Adipocyte (in vitro differentiated cells): ENCODE measurements around the gene ZBTB1.
"Not testable (repeated sequence)": the region's sequence is repeated elsewhere in the genome, so short reads cannot be mapped to it uniquely, and the experiment has no call there.

Experiments used
- DNase-seq: peaks from one replicate; pipeline ENCODE4 v3.0.0-alpha.2; 2015; ENCODE audit warnings: low read depth
- H3K27me3 ChIP-seq: replicated peaks from 2 replicates; pipeline ENCODE4 v1.7.0; 2013; ENCODE audit warnings: mild to moderate bottlenecking, low read length, moderate library complexity; ENCODE audit not compliant: control insufficient read depth, insufficient read depth
- H3K36me3 ChIP-seq: 2 replicates; pipeline ENCODE4 v1.7.0; 2013; ENCODE audit warnings: low read length, mild to moderate bottlenecking, moderate library complexity; ENCODE audit not compliant: control insufficient read depth, insufficient read depth, severe bottlenecking
- H3K4me1 ChIP-seq: 2 replicates; pipeline ENCODE4 v1.7.0; 2013; ENCODE audit warnings: mild to moderate bottlenecking, low read length, moderate library complexity; ENCODE audit not compliant: control insufficient read depth, insufficient read depth
- H3K4me3 ChIP-seq: 2 replicates; pipeline ENCODE4 v1.7.0; 2013; ENCODE audit warnings: mild to moderate bottlenecking, low read length, moderate library complexity
- H3K9ac ChIP-seq: 2 replicates; pipeline ENCODE4 v1.7.0; 2013; ENCODE audit warnings: mild to moderate bottlenecking, low read length, moderate library complexity
- H3K9me3 ChIP-seq: 2 replicates; pipeline ENCODE4 v1.7.0; 2013; ENCODE audit warnings: mild to moderate bottlenecking, low read length, moderate library complexity; ENCODE audit not compliant: control insufficient read depth

ZBTB1 gene

GRCh38 chr14:64556526-64556925 lies 52.0 kb downstream of the ZBTB1 start:
- H3K36me3 ChIP-seq = no peaks in the 10 kb centered on the region
- H3K9ac ChIP-seq = no peak overlapping the region
- peaks cover 2% of the 10 kb centered on the region for H3K4me1 ChIP-seq
- H3K27me3 ChIP-seq = no peaks in the 10 kb centered on the region
- DNase-seq = peak; percentile 77
- no peaks in the 10 kb centered on the region for H3K9me3 ChIP-seq
- no peak overlapping the region for H3K4me3 ChIP-seq

GRCh38 chr14:64558216-64558615 lies 53.6 kb downstream of the ZBTB1 start:
- not testable (repeated sequence) for H3K27me3 ChIP-seq, H3K4me1 ChIP-seq, H3K9ac ChIP-seq, DNase-seq, H3K4me3 ChIP-seq, H3K9me3 ChIP-seq, H3K36me3 ChIP-seq

GRCh38 chr14:64561631-64562030 lies 57.1 kb downstream of the ZBTB1 start:
- no peak for DNase-seq
- Histone ChIP-seq H3K4me1 (peaks cover 4% of the 10 kb centered on the region), H3K4me3 (no peak overlapping the region), H3K9me3 (no peaks in the 10 kb centered on the region), H3K27me3 (no peaks in the 10 kb centered on the region), H3K9ac (no peak overlapping the region), H3K36me3 (no peaks in the 10 kb centered on the region)

GRCh38 chr14:64562436-64562835 lies 57.9 kb downstream of the ZBTB1 start:
- DNase-seq = no peak
- peaks cover 12% of the 10 kb centered on the region for H3K4me1 ChIP-seq
- H3K36me3 ChIP-seq = no peaks in the 10 kb centered on the region
- H3K9me3 ChIP-seq = no peaks in the 10 kb centered on the region
- no peaks in the 10 kb centered on the region for H3K27me3 ChIP-seq
- no peak overlapping the region for H3K4me3 ChIP-seq
- no peak overlapping the region for H3K9ac ChIP-seq

GRCh38 chr14:64563696-64564095 lies 59.1 kb downstream of the ZBTB1 start:
- no peak for DNase-seq
- peaks cover 19% of the 10 kb centered on the region for H3K4me1 ChIP-seq
- no peaks in the 10 kb centered on the region for H3K9me3 ChIP-seq
- no peaks in the 10 kb centered on the region for H3K36me3 ChIP-seq
- no peak overlapping the region for H3K4me3 ChIP-seq
- no peak overlapping the region for H3K9ac ChIP-seq
- no peaks in the 10 kb centered on the region for H3K27me3 ChIP-seq

- Histone ChIP-seq H3K4me1 (peaks cover 33% of the 10 kb centered on the region), H3K9me3 (no peaks in the 10 kb centered on the region)
- DNase-seq = peak; percentile 53
Observed at GRCh38 chr14:64566651-64567122, 62.1 kb downstream of the ZBTB1 start.

GRCh38 chr14:64569138-64569631 lies 64.6 kb downstream of the ZBTB1 start:
- Histone ChIP-seq H3K9ac (peak overlapping the region; percentile 51), H3K36me3 (no peaks in the 10 kb centered on the region), H3K9me3 (no peaks in the 10 kb centered on the region), H3K4me3 (peak overlapping the region; percentile 48), H3K27me3 (no peaks in the 10 kb centered on the region), H3K4me1 (peaks cover 47% of the 10 kb centered on the region)
- peak; percentile 95 for DNase-seq

More at GRCh38 chr14:64566651-64567122, 62.1 kb downstream of the ZBTB1 start:
- no peaks in the 10 kb centered on the region for H3K36me3 ChIP-seq
- H3K4me3 ChIP-seq = no peak overlapping the region
- H3K9ac ChIP-seq = peak overlapping the region; percentile 60
- no peaks in the 10 kb centered on the region for H3K27me3 ChIP-seq

- Histone ChIP-seq H3K9ac (peak overlapping the region; percentile 51), H3K4me1 (peaks cover 47% of the 10 kb centered on the region), H3K4me3 (peak overlapping the region; percentile 48)
- H3K9me3 ChIP-seq, H3K27me3 ChIP-seq, H3K36me3 ChIP-seq, DNase-seq: not testable (repeated sequence)
Observed at GRCh38 chr14:64569646-64570045, 65.1 kb downstream of the ZBTB1 start.

- H3K9ac ChIP-seq = no peak overlapping the region
- peaks cover 33% of the 10 kb centered on the region for H3K4me1 ChIP-seq
- DNase-seq = peak; percentile 23
- no peaks in the 10 kb centered on the region for H3K9me3 ChIP-seq
- H3K4me3 ChIP-seq = no peak overlapping the region
- H3K36me3 ChIP-seq = no peaks in the 10 kb centered on the region
- H3K27me3 ChIP-seq = no peaks in the 10 kb centered on the region
Observed at GRCh38 chr14:64572386-64573104, 68.0 kb downstream of the ZBTB1 start.

GRCh38 chr14:64573109-64573508 lies 68.5 kb downstream of the ZBTB1 start:
- peak; percentile 68 for DNase-seq
- H3K9me3 ChIP-seq = no peaks in the 10 kb centered on the region
- no peak overlapping the region for H3K4me3 ChIP-seq
- no peak overlapping the region for H3K9ac ChIP-seq
- no peaks in the 10 kb centered on the region for H3K27me3 ChIP-seq
- peaks cover 33% of the 10 kb centered on the region for H3K4me1 ChIP-seq
- H3K36me3 ChIP-seq = no peaks in the 10 kb centered on the region
